Measurements from ENCODE around the gene LDLRAD1.
"Not testable (repeated sequence)": the region's sequence is repeated elsewhere in the genome, so short reads cannot be mapped to it uniquely, and the experiment has no call there.

The LDLRAD1 gene

GRCh38 chr1:54017979-54018378, at the start of gene LDLRAD1:
Gene LDLRAD1 (minus strand): TSS chr1:54018186. CDS start chr1:54018112, 74 bp downstream.
- DNase-seq (ENCODE audit: low read depth), result no peak

- peak; percentile 9 for DNase-seq (ENCODE audit: low read depth)
These were observed 46.3 kb upstream of the LDLRAD1 start for GRCh38 chr1:54064299-54064698.

- no peak for DNase-seq (ENCODE audit: low read depth)
These were observed 36.4 kb upstream of the LDLRAD1 start for GRCh38 chr1:54054438-54054749.

- DNase-seq (ENCODE audit: low read depth), result peak; percentile 28
These were observed 35.9 kb upstream of the LDLRAD1 start for GRCh38 chr1:54053745-54054437.

- DNase-seq (ENCODE audit: low read depth), result peak; percentile 100
These were observed 35.2 kb upstream of the LDLRAD1 start, which contains the start of the genes TCEANC2 and TMEM59 for GRCh38 chr1:54052934-54053744. Gene TCEANC2 (plus strand): TSS chr1:54053608. CDS start chr1:54054423, 815 bp downstream. Gene TMEM59 (minus strand): TSS chr1:54053204. CDS start chr1:54053188, 16 bp downstream.

GRCh38 chr1:54052431-54052933, 34.5 kb upstream of the LDLRAD1 start:
- DNase-seq (ENCODE audit: low read depth), result peak; percentile 81

GRCh38 chr1:54051933-54052430, 34.0 kb upstream of the LDLRAD1 start:
- DNase-seq (ENCODE audit: low read depth), result peak; percentile 35

GRCh38 chr1:54050435-54050834, 32.4 kb upstream of the LDLRAD1 start:
- not testable (repeated sequence) for DNase-seq (ENCODE audit: low read depth)

- peak; percentile 34 for DNase-seq (ENCODE audit: low read depth)
These were observed 29.7 kb upstream of the LDLRAD1 start for GRCh38 chr1:54047384-54048305.

- DNase-seq (ENCODE audit: low read depth), result peak; percentile 27
These were observed 28.8 kb upstream of the LDLRAD1 start for GRCh38 chr1:54046671-54047383.

- DNase-seq (ENCODE audit: low read depth), result no peak
These were observed 27.5 kb upstream of the LDLRAD1 start for GRCh38 chr1:54045496-54045895.

- DNase-seq (ENCODE audit: low read depth), result no peak
These were observed 23.8 kb upstream of the LDLRAD1 start for GRCh38 chr1:54041806-54042205.

- DNase-seq (ENCODE audit: low read depth), result no peak
These were observed 19.5 kb upstream of the LDLRAD1 start for GRCh38 chr1:54037476-54037875.

- no peak for DNase-seq (ENCODE audit: low read depth)
These were observed 10.6 kb upstream of the LDLRAD1 start for GRCh38 chr1:54028306-54029251.

- DNase-seq (ENCODE audit: low read depth), result no peak
These were observed 9.9 kb upstream of the LDLRAD1 start for GRCh38 chr1:54027848-54028247.

- not testable (repeated sequence) for DNase-seq (ENCODE audit: low read depth)
These were observed 6.8 kb upstream of the LDLRAD1 start for GRCh38 chr1:54024811-54025210.

- DNase-seq (ENCODE audit: low read depth), result no peak
These were observed 6.4 kb upstream of the LDLRAD1 start for GRCh38 chr1:54024358-54024757.

GRCh38 chr1:54019562-54020176, 1.7 kb upstream of the LDLRAD1 start:
- not testable (repeated sequence) for DNase-seq (ENCODE audit: low read depth)

GRCh38 chr1:54018635-54019034, 649 bp upstream of the LDLRAD1 start:
- DNase-seq (ENCODE audit: low read depth), result no peak

Data from EH (cell line).